Thyroid gland (tissue), 4 donors: ENCODE data around the gene CTNNA3. TPM values are rescaled to one million over a fixed set of nuclear protein-coding genes. Genes with fewer than 3 reads are reported as not detected.

ENCODE experiments used
- DNase-seq, 2 donors: peaks; one replicate each; pipeline ENCODE4 v3.0.0-alpha.2; 2019
- H3K27ac ChIP-seq, 3 donors: fragments of 200-600 bp; sonication (generic); 1 replicate in 2 of 3; 2 replicates in 1 of 3; pipeline ENCODE4 v1.5.1; 2016 to 2019; ENCODE audit warnings: mild to moderate bottlenecking in 1 of 3, moderate library complexity in 1 of 3
- H3K27me3 ChIP-seq: fragments of 200-600 bp; sonication (generic); one replicate; pipeline ENCODE4 v1.5.1; 2019
- H3K36me3 ChIP-seq, 2 donors: fragments of 200-600 bp; sonication (generic); one replicate each; pipeline ENCODE4 v1.5.1; 2016 to 2019
- H3K4me1 ChIP-seq, 2 donors: fragments of 200-600 bp; sonication (generic); one replicate each; pipeline ENCODE4 v1.5.1; 2017 to 2019
- H3K4me3 ChIP-seq, 3 donors: fragments of 200-600 bp; sonication (generic); replicated peaks in 1 of 3; 1 replicate in 2 of 3; 2 replicates in 1 of 3; pipeline ENCODE4 v1.5.1; 2016; ENCODE audit warnings: mild to moderate bottlenecking in 1 of 3
- H3K9me3 ChIP-seq: fragments of 200-600 bp; sonication (generic); one replicate; pipeline ENCODE4 v1.5.1; 2017
- POLR2A ChIP-seq, 2 donors: fragments of 450-650 bp; IDR thresholded peaks; one replicate each; pipeline ENCODE4 v1.6.1; 2017; ENCODE audit warnings: antibody characterized with exemption in 2 of 2, mild to moderate bottlenecking in 2 of 2, moderate library complexity in 1 of 2
- intact Hi-C: fragments of 100-400 bp; cut with DNase I; formaldehyde crosslinking; loops from one replicate; pipeline ENCODE4 v1.15.1; 2023
- microRNA-seq: library from miRNA; unstranded; fragments of <30 nt; microRNA quantifications from one replicate; pipeline ENCODE4, GENCODE V29; 2016
- small RNA-seq: library from RNA; depleted of rRNA; stranded (forward); fragments of <200 nt; gene quantifications from one replicate; pipeline ENCODE3, GENCODE V24; 2016
- total RNA-seq, 4 donors: library from RNA; depleted of rRNA; stranded (reverse); fragments of >200 nt; gene quantifications; one replicate each; pipeline ENCODE4 v1.2.3, GENCODE V29; 2016
- TF ChIP-seq, protein P1 (sequence below), 6 experiments: fragments of 200-600 bp in 3 of 6; fragments of 450-650 bp in 3 of 6; sonication (generic) in 3 of 6; IDR thresholded peaks; one replicate each; pipeline ENCODE4 v1.5.1; 2016 to 2019; ENCODE audit warnings: antibody characterized with exemption in 6 of 6, mild to moderate bottlenecking in 2 of 6, inconsistent platforms in 1 of 6, moderate library complexity in 1 of 6

Gene CTNNA3
- total RNA-seq, 4 donors from 2014 or later, result 0.11 to 0.79 (median 0.13) TPM; not detected in 1

DNA sequence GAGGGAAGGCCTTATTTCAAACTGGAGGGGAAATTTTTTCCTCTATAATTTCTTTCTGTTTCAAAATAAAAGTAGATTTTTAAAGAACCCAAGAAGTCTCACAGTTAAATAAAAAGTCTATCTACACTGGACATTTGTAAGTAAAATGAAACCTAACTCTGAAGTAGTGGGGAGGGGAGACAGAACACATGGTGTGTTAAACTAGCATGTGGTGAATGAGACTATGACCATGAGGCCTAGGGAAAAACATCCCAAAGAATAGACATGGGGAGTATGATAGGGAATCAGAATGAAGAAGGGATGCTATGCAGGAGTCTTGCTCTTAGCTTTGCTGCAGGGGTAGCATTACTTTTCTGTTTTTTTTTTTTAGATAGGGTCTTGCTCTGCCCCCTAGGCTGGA lies 1831.5 kb downstream of the CTNNA3 start:
- DNase-seq, result no peak
- Histone ChIP-seq H3K4me1 (no peaks in the 10 kb centered on the region), H3K27ac (no peak overlapping the region), H3K27me3 (no peaks in the 10 kb centered on the region), H3K4me3 (no peak overlapping the region), H3K9me3 (no peaks in the 10 kb centered on the region), H3K36me3 (no peaks in the 10 kb centered on the region)
- no peak for TF ChIP-seq POLR2A (IDR thresholded peaks at IDR 0.05)
- TF ChIP-seq, protein P1, sequence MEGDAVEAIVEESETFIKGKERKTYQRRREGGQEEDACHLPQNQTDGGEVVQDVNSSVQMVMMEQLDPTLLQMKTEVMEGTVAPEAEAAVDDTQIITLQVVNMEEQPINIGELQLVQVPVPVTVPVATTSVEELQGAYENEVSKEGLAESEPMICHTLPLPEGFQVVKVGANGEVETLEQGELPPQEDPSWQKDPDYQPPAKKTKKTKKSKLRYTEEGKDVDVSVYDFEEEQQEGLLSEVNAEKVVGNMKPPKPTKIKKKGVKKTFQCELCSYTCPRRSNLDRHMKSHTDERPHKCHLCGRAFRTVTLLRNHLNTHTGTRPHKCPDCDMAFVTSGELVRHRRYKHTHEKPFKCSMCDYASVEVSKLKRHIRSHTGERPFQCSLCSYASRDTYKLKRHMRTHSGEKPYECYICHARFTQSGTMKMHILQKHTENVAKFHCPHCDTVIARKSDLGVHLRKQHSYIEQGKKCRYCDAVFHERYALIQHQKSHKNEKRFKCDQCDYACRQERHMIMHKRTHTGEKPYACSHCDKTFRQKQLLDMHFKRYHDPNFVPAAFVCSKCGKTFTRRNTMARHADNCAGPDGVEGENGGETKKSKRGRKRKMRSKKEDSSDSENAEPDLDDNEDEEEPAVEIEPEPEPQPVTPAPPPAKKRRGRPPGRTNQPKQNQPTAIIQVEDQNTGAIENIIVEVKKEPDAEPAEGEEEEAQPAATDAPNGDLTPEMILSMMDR (IDR thresholded peaks at IDR 0.05), result no peak
- intact Hi-C loops, result no loop called here

DNA sequence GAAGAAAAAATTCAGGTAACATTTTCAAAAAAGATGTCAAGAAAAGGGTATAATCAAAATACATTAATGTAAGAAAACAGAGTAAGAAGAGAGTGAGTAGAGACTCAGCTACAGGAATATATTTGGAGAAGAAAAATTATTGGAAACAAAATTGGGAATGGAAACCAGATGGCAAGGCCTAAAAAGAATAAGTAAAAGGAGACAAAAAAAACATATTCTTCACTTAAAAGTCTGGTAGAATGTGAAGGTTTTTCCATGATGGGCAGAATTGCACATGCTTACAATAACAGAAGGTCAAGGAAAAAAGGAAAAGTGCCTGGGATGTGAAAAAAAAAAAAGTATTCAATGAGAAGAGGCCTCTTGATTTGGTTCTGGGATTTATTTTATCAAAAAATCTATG lies 1832.0 kb downstream of the CTNNA3 start:
- Histone ChIP-seq H3K36me3 (no peaks in the 10 kb centered on the region), H3K27me3 (no peaks in the 10 kb centered on the region), H3K4me3 (no peak overlapping the region), H3K27ac (no peak overlapping the region), H3K9me3 (no peaks in the 10 kb centered on the region), H3K4me1 (no peaks in the 10 kb centered on the region)
- DNase-seq, result no peak
- intact Hi-C loops, result no loop called here
- TF ChIP-seq, protein P1 (IDR thresholded peaks at IDR 0.05), result no peak
- no peak for TF ChIP-seq POLR2A (IDR thresholded peaks at IDR 0.05)

Small RNAs within 50 kb of the gene (microRNA-seq; reads per million reads assigned to microRNA genes)
- not detected for gene MIR7151

Small RNAs within 50 kb of the gene (small RNA-seq; reads per million reads assigned to genes)
- not detected for gene AL607023.1
- gene MIR7151, result not detected

Other genes starting within 250 kb of the CTNNA3 start
- gene DNAJC12, start 142.0 kb upstream of the CTNNA3 start, total RNA-seq, result 1 to 10 TPM in 3 of 4 donors, under 1 TPM in 1; 0.56 to 7.8 (median 1.9) TPM
- 10 to 100 TPM; 18.4 to 40.4 (median 27.6) TPM for gene SIRT1, start 188.5 kb upstream of the CTNNA3 start, total RNA-seq